ENCODE data around the gene WDR47. TPM values are rescaled to one million over a fixed set of nuclear protein-coding genes. Genes with fewer than 3 reads are reported as not detected.

WDR47 gene
- total and polyA plus RNA-seq, 2 experiments from 2014 or later: 6.7 to 9.7 TPM

GRCh38 chr1:109083923-109084322, 42.0 kb upstream of the WDR47 start:
- DNase-seq (ENCODE audit: low spot score): no peak
- Histone ChIP-seq H3K9me2 (replicated peaks; ENCODE audit: insufficient read depth) (no peaks in the 10 kb centered on the region), H3K4me2 (no peak overlapping the region), H3K27me3 (no peaks in the 10 kb centered on the region), H3K79me2 (no peaks in the 10 kb centered on the region), H4K20me1 (ENCODE audit: insufficient read depth, poor library complexity, severe bottlenecking) (no peaks in the 10 kb centered on the region), H3K27ac (no peak overlapping the region), H2AFZ (no peak overlapping the region), H3K4me3 (no peak overlapping the region), H3K9me3 (ENCODE audit: low read depth) (no peaks in the 10 kb centered on the region), H3K4me1 (ENCODE audit: insufficient read depth) (no peaks in the 10 kb centered on the region), H3K36me3 (replicated peaks; ENCODE audit: insufficient read depth, low read depth) (no peaks in the 10 kb centered on the region)
- 66% methylated on average over 1 of the region's 1 CpG for WGBS (ENCODE audit: low lambda C conversion rate, missing lambda C conversion rate)
- no peak for TF ChIP-seq EZH2phosphoT487 (IDR thresholded peaks at IDR 0.05; ENCODE audit: low read depth, severe bottlenecking, unreplicated experiment)
- TF ChIP-seq EZH2 (IDR thresholded peaks at IDR 0.05; ENCODE audit: borderline replicate concordance): no peak
- TF ChIP-seq CTCF (IDR thresholded peaks at IDR 0.05; ENCODE audit: poor library complexity): no peak

GRCh38 chr1:109083501-109083900, 41.6 kb upstream of the WDR47 start:
- Histone ChIP-seq H3K4me1 (ENCODE audit: insufficient read depth) (no peaks in the 10 kb centered on the region), H3K4me3 (no peak overlapping the region), H3K79me2 (no peaks in the 10 kb centered on the region), H3K27ac (no peak overlapping the region), H3K9me2 (replicated peaks; ENCODE audit: insufficient read depth) (no peaks in the 10 kb centered on the region), H3K36me3 (replicated peaks; ENCODE audit: insufficient read depth, low read depth) (no peaks in the 10 kb centered on the region), H3K4me2 (no peak overlapping the region), H2AFZ (no peak overlapping the region), H3K27me3 (no peaks in the 10 kb centered on the region), H4K20me1 (ENCODE audit: insufficient read depth, poor library complexity, severe bottlenecking) (no peaks in the 10 kb centered on the region), H3K9me3 (ENCODE audit: low read depth) (no peaks in the 10 kb centered on the region)
- no peak for DNase-seq (ENCODE audit: low spot score)
- WGBS (ENCODE audit: low lambda C conversion rate, missing lambda C conversion rate): 95% methylated on average over 3 of the region's 3 CpGs
- TF ChIP-seq EZH2phosphoT487 (IDR thresholded peaks at IDR 0.05; ENCODE audit: low read depth, severe bottlenecking, unreplicated experiment) (no peak), EZH2 (IDR thresholded peaks at IDR 0.05; ENCODE audit: borderline replicate concordance) (no peak), CTCF (IDR thresholded peaks at IDR 0.05; ENCODE audit: poor library complexity) (no peak)

- TF ChIP-seq EZH2 (IDR thresholded peaks at IDR 0.05; ENCODE audit: borderline replicate concordance): no peak
- TF ChIP-seq EZH2phosphoT487 (IDR thresholded peaks at IDR 0.05; ENCODE audit: low read depth, severe bottlenecking, unreplicated experiment): no peak
- TF ChIP-seq CTCF (IDR thresholded peaks at IDR 0.05; ENCODE audit: poor library complexity): no peak
- H3K4me2 ChIP-seq: peak overlapping the region; percentile 32
- H3K9me2 ChIP-seq (replicated peaks; ENCODE audit: insufficient read depth): no peaks in the 10 kb centered on the region
- H3K4me3 ChIP-seq: no peak overlapping the region
- H3K27me3 ChIP-seq: no peaks in the 10 kb centered on the region
- H3K79me2 ChIP-seq: no peaks in the 10 kb centered on the region
- DNase-seq (ENCODE audit: low spot score): no peak
- 90% methylated on average over 5 of the region's 5 CpGs for WGBS (ENCODE audit: low lambda C conversion rate, missing lambda C conversion rate)
- no peaks in the 10 kb centered on the region for H4K20me1 ChIP-seq (ENCODE audit: insufficient read depth, poor library complexity, severe bottlenecking)
- H3K27ac ChIP-seq: peak overlapping the region; percentile 61
- H2AFZ ChIP-seq: peak overlapping the region; percentile 72
- no peaks in the 10 kb centered on the region for H3K36me3 ChIP-seq (replicated peaks; ENCODE audit: insufficient read depth, low read depth)
- H3K9me3 ChIP-seq (ENCODE audit: low read depth): no peaks in the 10 kb centered on the region
- no peaks in the 10 kb centered on the region for H3K4me1 ChIP-seq (ENCODE audit: insufficient read depth)
These were observed 38.7 kb upstream of the WDR47 start for GRCh38 chr1:109080441-109081082.
